HT-29 (cell line): ENCODE results near the gene CCDC69. TPM values are rescaled to one million over a fixed set of nuclear protein-coding genes. Genes with fewer than 3 reads are reported as not detected.
"Not testable (repeated sequence)": the region's sequence is repeated elsewhere in the genome, so short reads cannot be mapped to it uniquely, and the experiment has no call there.

Source experiments
- DNase-seq: peaks from one replicate; pipeline ENCODE4 v3.0.0-alpha.2; 2015; ENCODE audit warnings: low spot score
- total RNA-seq: library from RNA; depleted of rRNA; stranded (reverse); fragments of >200 nt; shearing (Covaris generic); gene quantifications from 2 replicates; pipeline ENCODE4 v1.2.3, GENCODE V29; 2014

The CCDC69 gene
- total RNA-seq, 1 experiment from 2014 or later = 0.33 TPM

- DNase-seq = no peak
These were observed 1.7 kb downstream of the CCDC69 start for GRCh38 chr5:151222054-151222789.

GRCh38 chr5:151221574-151221973 lies 2.3 kb downstream of the CCDC69 start:
- no peak for DNase-seq

GRCh38 chr5:151219789-151220188 lies 4.1 kb downstream of the CCDC69 start:
- no peak for DNase-seq

GRCh38 chr5:151219138-151219537 lies 4.8 kb downstream of the CCDC69 start:
- DNase-seq = no peak

- no peak for DNase-seq
These were observed 5.7 kb downstream of the CCDC69 start for GRCh38 chr5:151218177-151218576.

- DNase-seq = no peak
These were observed 7.1 kb downstream of the CCDC69 start for GRCh38 chr5:151216781-151217180.

- DNase-seq = no peak
These were observed 8.4 kb downstream of the CCDC69 start for GRCh38 chr5:151215546-151215880.

GRCh38 chr5:151214614-151215545 lies 9.0 kb downstream of the CCDC69 start:
- no peak for DNase-seq

GRCh38 chr5:151213803-151214613 lies 9.9 kb downstream of the CCDC69 start:
- no peak for DNase-seq

GRCh38 chr5:151212406-151212798 lies 11.5 kb downstream of the CCDC69 start:
- DNase-seq = no peak

- DNase-seq = no peak
These were observed 15.4 kb downstream of the CCDC69 start for GRCh38 chr5:151208481-151208914.

GRCh38 chr5:151205411-151205810 lies 18.5 kb downstream of the CCDC69 start:
- no peak for DNase-seq

- DNase-seq = no peak
These were observed 19.8 kb downstream of the CCDC69 start for GRCh38 chr5:151204051-151204450.

GRCh38 chr5:151202381-151203139 lies 21.3 kb downstream of the CCDC69 start:
- DNase-seq = no peak

GRCh38 chr5:151200913-151201595 lies 22.8 kb downstream of the CCDC69 start:
- DNase-seq = no peak

GRCh38 chr5:151199581-151200185 lies 24.2 kb downstream of the CCDC69 start:
- DNase-seq = no peak

- DNase-seq = no peak
These were observed 25.0 kb downstream of the CCDC69 start for GRCh38 chr5:151198861-151199260.

GRCh38 chr5:151197291-151197600 lies 26.6 kb downstream of the CCDC69 start:
- DNase-seq = not testable (repeated sequence)

GRCh38 chr5:151196556-151197290 lies 27.2 kb downstream of the CCDC69 start:
- DNase-seq = no peak

- no peak for DNase-seq
These were observed 28.3 kb downstream of the CCDC69 start for GRCh38 chr5:151195622-151196021.
